Activated B cell treated with CpG ODN at 0.5 μM for 24 hours (primary cell): ENCODE measurements around the gene SIPA1L3. TPM values are rescaled to one million over a fixed set of nuclear protein-coding genes. Genes with fewer than 3 reads are reported as not detected.

Experiments
- ATAC-seq: fragments of 200-7000 bp; cut with Tn5 transposase; one replicate; pipeline ENCODE4 v1.10.0; 2021; ENCODE audit warnings: low read depth, mild to moderate bottlenecking, moderate library complexity
- CTCF ChIA-PET: fragments of 350-600 bp; sonication (Branson Sonifier 250); formaldehyde crosslinking; loops from one replicate; lab custom pipeline; 2021; ENCODE audit warnings: antibody characterized with exemption; lab: Charles Lee
- POLR2A ChIA-PET: fragments of 350-600 bp; sonication (Branson Sonifier 250); formaldehyde crosslinking; loops from one replicate; lab custom pipeline; 2021; ENCODE audit warnings: antibody characterized with exemption; lab: Charles Lee
- DNase-seq: peaks from one replicate; pipeline ENCODE4 v3.0.0; 2022
- H3K27ac Mint-ChIP-seq: one replicate; pipeline ENCODE4 v1.8.0; 2020; ENCODE audit warnings: mixed read lengths
- H3K27me3 Mint-ChIP-seq: one replicate; pipeline ENCODE4 v1.8.0; 2021; ENCODE audit warnings: mixed read lengths
- H3K36me3 Mint-ChIP-seq: one replicate; pipeline ENCODE4 v1.8.0; 2021; ENCODE audit warnings: low read depth, mixed read lengths
- H3K4me1 Mint-ChIP-seq: one replicate; pipeline ENCODE4 v1.8.0; 2021; ENCODE audit warnings: mixed read lengths
- H3K4me3 Mint-ChIP-seq: one replicate; pipeline ENCODE4 v1.8.0; 2020; ENCODE audit warnings: mild to moderate bottlenecking, mixed read lengths
- H3K9me3 Mint-ChIP-seq: one replicate; pipeline ENCODE4 v1.8.0; 2020; ENCODE audit warnings: mixed read lengths
- intact Hi-C: fragments of 100-400 bp; cut with micrococcal nuclease; formaldehyde crosslinking; loops from one replicate; pipeline ENCODE4 v1.15.1; 2024
- total RNA-seq: library from RNA; stranded (reverse); gene quantifications from 2 replicates; pipeline ENCODE4 v1.2.3, GENCODE V29; 2022
- TF ChIP-seq, protein P1 (sequence below): fragments of 200-600 bp; IDR thresholded peaks from one replicate; pipeline ENCODE4 v1.8.0; 2022; ENCODE audit warnings: antibody characterized with exemption, mild to moderate bottlenecking

The SIPA1L3 gene
- total RNA-seq, 1 donor from 2014 or later, result 145 TPM

DNA sequence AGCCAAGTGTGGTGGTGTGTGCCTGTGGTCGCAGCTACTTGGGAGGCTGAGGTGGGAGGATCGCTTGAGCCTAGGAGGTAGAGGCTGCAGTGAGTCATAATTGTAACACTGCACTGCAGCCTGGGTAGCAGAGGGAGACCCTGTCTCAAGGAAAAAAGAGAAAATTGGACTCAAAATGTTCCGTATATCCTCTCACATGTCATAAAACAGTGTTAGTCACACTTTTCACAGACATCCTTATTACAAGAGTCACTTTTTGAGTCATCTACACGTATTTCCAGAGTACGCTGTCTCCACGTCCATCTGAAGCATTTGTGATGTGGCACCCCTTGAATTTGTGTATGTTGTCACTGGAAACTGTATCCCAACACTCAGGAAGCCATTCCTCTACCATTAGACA is 133.0 kb downstream of the SIPA1L3 start:
- TF ChIP-seq, protein P1, sequence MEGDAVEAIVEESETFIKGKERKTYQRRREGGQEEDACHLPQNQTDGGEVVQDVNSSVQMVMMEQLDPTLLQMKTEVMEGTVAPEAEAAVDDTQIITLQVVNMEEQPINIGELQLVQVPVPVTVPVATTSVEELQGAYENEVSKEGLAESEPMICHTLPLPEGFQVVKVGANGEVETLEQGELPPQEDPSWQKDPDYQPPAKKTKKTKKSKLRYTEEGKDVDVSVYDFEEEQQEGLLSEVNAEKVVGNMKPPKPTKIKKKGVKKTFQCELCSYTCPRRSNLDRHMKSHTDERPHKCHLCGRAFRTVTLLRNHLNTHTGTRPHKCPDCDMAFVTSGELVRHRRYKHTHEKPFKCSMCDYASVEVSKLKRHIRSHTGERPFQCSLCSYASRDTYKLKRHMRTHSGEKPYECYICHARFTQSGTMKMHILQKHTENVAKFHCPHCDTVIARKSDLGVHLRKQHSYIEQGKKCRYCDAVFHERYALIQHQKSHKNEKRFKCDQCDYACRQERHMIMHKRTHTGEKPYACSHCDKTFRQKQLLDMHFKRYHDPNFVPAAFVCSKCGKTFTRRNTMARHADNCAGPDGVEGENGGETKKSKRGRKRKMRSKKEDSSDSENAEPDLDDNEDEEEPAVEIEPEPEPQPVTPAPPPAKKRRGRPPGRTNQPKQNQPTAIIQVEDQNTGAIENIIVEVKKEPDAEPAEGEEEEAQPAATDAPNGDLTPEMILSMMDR, result no peak
- H3K9me3 Mint-ChIP-seq, result no peaks in the 10 kb centered on the region
- POLR2A ChIA-PET, result interaction anchor here (1.2 kb wide), 1 partner anchor 23 kb away, joined by 3 read pairs; no protein-coding TSS in a partner anchor
- ATAC-seq (no peak), DNase-seq (no peak)
- intact Hi-C loops, result no loop called here
- H3K27me3 Mint-ChIP-seq, result no peaks in the 10 kb centered on the region
- peaks cover 57% of the 10 kb centered on the region for H3K4me1 Mint-ChIP-seq
- H3K4me3 Mint-ChIP-seq, result no peak overlapping the region
- H3K27ac Mint-ChIP-seq, result peak overlapping the region; percentile 65
- peaks cover 32% of the 10 kb centered on the region for H3K36me3 Mint-ChIP-seq
- CTCF ChIA-PET, result no interaction called here

DNA sequence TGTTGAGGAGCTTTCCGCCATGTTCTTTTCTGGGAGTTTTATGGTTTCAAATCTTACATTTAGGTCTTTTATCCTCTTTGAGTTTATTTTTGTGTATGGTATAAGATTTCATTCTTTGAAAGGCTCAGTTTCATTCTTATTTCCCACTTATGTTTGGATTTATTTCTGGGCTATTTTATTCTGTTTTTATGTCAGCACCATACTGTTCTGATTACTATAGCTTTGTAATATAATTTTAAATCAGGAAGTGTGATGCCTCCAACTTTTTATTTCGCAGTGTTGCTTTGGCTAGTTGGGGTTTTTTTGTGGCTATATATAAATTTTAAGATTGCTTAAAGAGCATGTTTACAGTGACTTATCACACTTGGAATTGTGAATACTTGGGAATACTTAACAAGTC is 135.1 kb downstream of the SIPA1L3 start:
- H3K4me3 Mint-ChIP-seq, result no peak overlapping the region
- no peaks in the 10 kb centered on the region for H3K27me3 Mint-ChIP-seq
- H3K4me1 Mint-ChIP-seq, result peaks cover 57% of the 10 kb centered on the region
- no peaks in the 10 kb centered on the region for H3K9me3 Mint-ChIP-seq
- POLR2A ChIA-PET, result interaction anchor here (0.5 to 9.6 kb wide), 4 partner anchors 7 to 137 kb away, joined by 5 to 192 read pairs (median 6); partner anchors contain the start of genes SIPA1L3 and WDR87
- H3K36me3 Mint-ChIP-seq, result peaks cover 26% of the 10 kb centered on the region
- H3K27ac Mint-ChIP-seq, result peak overlapping the region; percentile 31
- no peak for DNase-seq
- ATAC-seq, result no peak
- CTCF ChIA-PET, result interaction anchor here (1.0 to 5.9 kb wide), 6 partner anchors 8 to 144 kb away, joined by 3 to 28 read pairs (median 6); partner anchors contain the start of genes SIPA1L3 and WDR87
- TF ChIP-seq, protein P1, result no peak
- intact Hi-C loops, result no loop called here

DNA sequence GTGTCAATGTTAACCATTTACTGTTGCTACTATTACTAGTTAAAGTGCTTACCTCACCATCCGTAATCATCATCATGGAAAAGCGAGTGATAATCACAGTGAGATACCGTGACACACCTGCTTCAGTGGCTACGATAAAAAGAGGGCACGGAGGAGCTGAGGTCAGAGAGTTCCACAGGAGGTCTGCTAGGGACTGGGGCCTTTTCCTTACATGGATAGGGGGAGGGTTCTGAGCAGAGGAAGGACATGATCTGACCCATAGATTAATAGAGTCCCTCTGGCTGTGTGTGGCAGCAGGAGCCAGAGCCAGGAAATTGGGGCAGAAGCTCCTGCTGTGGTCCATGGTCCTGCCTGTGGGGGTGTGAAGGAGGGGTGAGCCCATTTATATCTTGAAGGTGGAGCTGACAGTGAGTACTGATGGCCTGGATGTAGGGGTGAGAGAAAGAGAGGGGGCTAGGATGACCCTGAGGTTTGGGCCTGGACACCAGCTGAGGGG is 136.7 kb downstream of the SIPA1L3 start:
- Mint-ChIP-seq H3K27me3 (no peaks in the 10 kb centered on the region), H3K27ac (peak overlapping the region; percentile 99), H3K4me3 (no peak overlapping the region), H3K4me1 (peaks cover 62% of the 10 kb centered on the region), H3K36me3 (peaks cover 17% of the 10 kb centered on the region), H3K9me3 (no peaks in the 10 kb centered on the region)
- DNase-seq, result no peak
- ATAC-seq, result no peak
- POLR2A ChIA-PET, result interaction anchor here (6.2 to 9.6 kb wide), 3 partner anchors 9 to 137 kb away, joined by 66 to 192 read pairs (median 113); partner anchors contain the start of genes SIPA1L3 and WDR87
- TF ChIP-seq, protein P1, result no peak
- intact Hi-C loops, result no loop called here
- CTCF ChIA-PET, result interaction anchor here (0.7 to 6.7 kb wide), 4 partner anchors 9 to 143 kb away, joined by 3 to 77 read pairs (median 18); partner anchors contain the start of genes SIPA1L3 and WDR87

DNA sequence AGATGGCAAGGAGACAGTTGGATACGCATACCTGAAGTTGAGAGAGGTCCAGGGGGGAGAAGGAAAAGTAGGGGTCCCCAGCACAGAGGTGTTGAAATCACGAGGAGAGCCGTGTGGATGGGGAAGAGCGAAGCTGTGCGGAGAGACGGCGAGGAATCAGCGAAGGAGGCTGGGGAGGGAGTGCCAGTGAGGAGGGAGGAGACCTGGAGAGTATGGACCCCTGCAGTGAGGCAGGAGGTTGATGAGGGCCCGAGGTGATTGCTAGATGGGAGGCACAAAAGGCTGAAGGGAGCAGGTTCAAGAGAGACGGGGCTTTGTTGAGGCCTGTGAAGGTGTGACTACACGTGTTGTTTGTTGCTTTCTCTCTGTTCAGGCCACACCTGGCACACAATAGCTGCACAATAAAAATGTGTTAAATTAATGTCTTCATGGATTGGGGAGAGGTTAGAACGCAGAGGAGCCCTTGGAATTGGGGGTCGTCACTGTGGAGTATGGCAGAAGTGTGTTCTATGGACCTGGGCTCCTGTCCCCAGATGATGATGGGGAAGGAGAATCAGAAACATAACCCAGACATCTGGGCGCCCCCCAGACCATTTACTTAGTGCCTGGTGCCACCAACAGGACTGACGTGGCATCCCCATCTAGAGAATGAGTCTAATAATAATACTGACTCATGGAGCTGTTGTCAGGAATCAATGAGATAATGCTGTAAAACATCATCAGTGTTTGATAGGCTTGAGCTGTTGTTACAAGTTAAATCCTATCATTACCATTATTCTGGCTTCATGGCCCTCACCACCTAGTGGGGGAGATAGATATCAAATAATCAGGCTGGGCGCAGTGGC is 137.5 kb downstream of the SIPA1L3 start:
- Mint-ChIP-seq H3K27me3 (no peaks in the 10 kb centered on the region), H3K36me3 (peaks cover 17% of the 10 kb centered on the region), H3K4me3 (no peak overlapping the region), H3K27ac (peak overlapping the region; percentile 99), H3K4me1 (peaks cover 70% of the 10 kb centered on the region), H3K9me3 (no peaks in the 10 kb centered on the region)
- TF ChIP-seq, protein P1, result no peak
- ChIA-PET POLR2A (interaction anchor here (0.8 to 9.6 kb wide), 9 partner anchors 10 to 142 kb away, joined by 3 to 192 read pairs (median 4); partner anchors contain the start of genes SIPA1L3 and WDR87), CTCF (interaction anchor here (0.7 to 6.7 kb wide), 10 partner anchors 10 to 143 kb away, joined by 3 to 77 read pairs (median 6); partner anchors contain the start of genes SIPA1L3 and WDR87)
- intact Hi-C loops, result loop anchor here (5.0 kb wide), 1 partner anchor 293 kb away; the partner anchor contains the start of gene CATSPERG
- DNase-seq (no peak), ATAC-seq (no peak)
